ENCODE results near the gene UBE2E3.
"Not testable (repeated sequence)": the region's sequence is repeated elsewhere in the genome, so short reads cannot be mapped to it uniquely, and the experiment has no call there.

UBE2E3 gene

DNA sequence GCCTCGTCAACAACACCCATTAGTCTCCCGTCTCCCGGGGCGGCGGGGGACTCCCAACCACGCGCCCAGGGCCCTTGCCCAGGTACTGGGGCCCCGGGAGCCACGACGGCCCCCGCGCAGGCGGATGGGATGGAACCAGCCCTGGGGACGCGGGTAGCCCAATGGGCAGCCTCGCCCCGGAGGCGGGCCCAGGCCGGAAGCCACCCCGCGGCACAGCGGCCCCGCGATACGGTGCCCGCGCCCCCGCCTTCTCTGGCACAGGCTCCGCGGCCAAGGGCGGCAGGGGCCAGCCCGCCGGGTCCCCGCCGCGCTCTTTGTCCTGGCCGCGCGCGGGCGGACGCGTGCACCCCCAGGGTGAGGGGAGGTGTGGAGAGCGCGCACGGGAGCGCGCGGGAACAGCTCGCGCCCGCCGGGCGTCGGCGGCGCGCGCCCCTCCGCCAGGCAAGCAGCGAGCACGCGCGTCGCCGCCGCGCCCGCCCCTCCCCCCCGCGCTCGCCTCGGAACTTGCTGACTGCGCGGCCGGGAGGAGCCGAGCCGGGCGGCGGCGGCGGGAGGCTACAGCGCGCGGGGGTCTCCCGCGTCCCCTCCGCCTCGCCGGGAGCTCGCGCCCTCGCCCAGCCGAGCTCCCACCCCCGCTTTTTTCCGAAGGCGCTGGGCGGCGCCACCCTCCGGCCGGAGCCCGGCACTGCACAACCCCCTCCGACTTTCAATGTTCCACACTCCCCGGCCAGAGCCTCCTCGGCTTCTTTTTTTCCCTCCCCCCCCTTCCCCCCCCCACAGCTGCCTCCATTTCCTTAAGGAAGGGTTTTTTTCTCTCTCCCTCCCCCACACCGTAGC is at the start of gene UBE2E3:
UBE2E3 (plus strand) TSS at position 500 of the 837 bp plus-strand sequence. CDS start 1,438 bp downstream, outside the sequence.
- DNase-seq, result peak; percentile 50

DNA sequence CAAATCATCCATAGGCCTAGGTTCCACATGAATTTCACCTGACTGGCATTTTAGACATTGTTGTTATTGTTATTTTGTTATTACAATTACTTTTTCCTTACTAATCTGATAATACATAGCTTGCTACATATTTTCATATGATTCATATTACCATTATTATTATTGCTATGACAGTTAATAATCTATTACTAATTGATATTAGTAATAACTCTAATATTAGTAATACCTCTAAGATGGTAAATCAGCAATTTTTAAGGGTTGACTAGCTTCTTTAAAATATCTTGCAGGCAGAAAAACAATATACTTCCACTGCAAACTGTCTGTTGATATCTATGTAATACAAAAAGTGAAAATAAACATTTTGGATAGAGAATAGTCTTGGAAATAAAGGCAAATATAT is 48.6 kb upstream of the UBE2E3 start:
- DNase-seq, result no peak

DNA sequence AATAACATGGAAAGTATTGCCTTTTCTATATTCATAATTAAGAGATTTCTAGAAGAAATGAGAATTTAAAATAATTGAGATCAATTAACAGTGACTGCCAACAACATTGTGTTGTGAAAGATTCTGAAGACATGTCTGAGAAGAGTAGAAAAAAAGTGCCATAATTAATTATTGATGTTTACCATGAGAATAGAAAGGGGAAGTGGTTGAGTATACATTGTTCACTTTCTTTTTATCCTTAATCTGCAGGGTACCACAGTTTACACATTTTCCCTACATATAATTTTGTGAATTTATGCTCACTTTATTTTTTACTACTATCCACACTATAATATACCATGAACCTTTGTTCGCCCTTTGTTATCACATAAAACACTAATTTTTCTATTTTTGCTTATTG is 47.1 kb upstream of the UBE2E3 start:
- DNase-seq, result no peak

DNA sequence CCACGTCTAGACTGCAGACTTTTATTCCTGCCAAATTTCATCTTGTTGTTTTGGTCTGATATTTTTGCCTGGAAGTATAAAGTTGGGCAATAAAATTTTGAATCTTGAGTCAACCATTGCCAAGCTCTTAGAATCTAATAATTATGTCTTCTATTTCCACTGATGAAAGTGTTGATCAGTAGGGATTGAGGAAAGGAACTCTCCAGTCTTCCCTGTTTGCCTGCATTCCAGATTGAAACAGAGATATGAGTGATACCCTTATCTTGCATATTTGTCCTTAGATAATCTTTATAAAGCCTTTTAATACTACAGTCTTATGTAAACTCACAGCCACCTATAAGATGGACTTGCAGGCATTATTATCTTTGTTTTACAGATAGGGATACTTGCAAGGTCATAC is 45.5 kb upstream of the UBE2E3 start:
- DNase-seq, result no peak

DNA sequence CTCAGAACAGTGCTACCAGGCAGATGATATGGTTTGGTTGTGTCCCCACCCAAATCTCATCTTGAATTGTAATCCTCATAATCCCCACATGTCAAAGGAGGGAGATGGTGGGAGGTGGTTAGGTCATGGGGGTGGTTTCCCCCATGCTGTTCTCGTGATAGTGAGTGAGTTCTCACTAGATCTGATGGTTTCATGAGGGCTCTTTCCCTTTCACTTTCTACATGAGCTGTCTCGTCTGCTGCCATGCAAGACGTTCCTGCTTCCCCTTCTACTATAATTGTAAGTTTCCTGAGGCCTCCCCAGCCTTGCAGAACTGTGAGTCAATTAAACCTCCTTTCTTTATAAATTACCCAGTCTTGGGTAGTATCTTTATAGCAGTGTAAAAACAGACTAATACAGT is 42.9 kb upstream of the UBE2E3 start:
- not testable (repeated sequence) for DNase-seq

DNA sequence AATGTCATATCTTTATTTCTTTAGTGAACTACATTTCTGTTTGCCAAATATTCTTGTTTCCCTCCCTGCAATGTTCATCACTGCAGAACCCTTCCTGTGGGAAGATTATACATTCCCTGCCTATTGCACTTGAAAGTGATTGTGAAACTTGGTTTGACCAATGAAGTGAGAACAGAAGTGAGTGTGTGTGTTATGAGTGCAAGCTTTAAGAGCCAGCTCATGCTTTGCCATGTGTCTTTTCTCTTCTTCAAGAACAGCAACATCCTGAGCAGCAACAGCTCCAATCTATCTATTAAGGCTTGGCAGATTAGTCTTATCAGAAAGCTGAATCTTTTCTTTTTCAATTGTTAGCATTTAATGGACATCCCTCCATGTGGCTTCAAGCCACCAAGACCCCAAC is 42.0 kb upstream of the UBE2E3 start:
- DNase-seq, result no peak

DNA sequence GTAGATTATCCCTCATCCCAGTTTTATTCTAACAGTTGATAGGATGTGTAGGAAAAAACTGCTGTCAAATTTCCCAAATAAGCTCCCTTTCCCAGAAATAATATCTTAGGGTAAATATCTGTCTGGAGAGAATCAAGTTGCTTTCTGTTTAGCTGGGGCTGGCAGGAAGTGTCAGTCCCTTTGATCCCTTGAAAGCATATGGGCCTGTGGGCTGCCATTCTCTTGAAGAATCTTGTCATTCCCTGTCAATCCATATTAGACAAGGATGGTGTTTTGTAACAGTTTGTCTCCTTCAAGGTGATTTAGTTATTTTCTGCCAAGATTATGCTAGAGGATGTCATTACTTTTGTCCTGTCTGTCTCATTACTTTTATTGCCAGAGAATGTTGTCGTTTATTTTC is 37.1 kb upstream of the UBE2E3 start:
- DNase-seq, result no peak

DNA sequence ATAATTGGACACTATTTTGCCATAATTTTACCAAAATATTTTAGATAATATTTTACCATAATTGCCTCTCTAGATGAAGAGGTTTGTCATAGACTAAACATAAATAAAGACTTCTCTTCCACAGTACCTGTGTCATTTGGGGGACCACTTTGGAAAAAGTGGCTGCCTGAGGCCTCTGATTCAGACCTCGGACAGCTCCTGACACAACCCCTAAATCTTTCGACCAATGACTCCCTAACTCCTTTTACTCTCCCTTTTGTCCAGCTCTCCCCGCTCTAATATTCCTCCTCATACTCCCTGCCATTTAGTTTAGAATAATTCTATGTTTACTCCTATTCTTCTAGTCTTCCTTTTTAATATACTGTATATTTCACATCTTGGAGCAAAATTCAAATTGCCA is 36.0 kb upstream of the UBE2E3 start:
- no peak for DNase-seq

DNA sequence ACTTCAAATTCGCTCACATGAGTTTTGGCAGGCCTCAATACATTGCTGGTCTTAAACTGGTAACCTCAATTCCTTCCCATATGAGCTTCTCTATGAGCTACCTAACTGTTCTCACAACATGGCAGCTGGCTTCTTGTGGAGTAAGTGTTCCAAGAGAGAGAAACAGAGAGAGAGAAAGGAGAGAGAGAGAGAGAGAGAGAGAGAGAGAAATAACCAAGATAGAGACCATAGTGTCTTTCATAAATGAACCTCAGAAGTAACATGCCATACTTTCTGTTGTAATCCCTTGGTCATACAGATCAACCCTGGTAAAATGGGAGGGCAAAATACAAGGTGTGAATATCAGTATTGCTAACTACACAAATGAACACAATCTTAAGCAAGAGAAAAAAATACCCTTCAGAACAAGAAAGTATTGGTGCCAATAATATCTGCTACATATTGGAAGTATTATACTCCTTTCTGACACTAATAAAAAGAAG is 33.2 kb upstream of the UBE2E3 start:
- no peak for DNase-seq

DNA sequence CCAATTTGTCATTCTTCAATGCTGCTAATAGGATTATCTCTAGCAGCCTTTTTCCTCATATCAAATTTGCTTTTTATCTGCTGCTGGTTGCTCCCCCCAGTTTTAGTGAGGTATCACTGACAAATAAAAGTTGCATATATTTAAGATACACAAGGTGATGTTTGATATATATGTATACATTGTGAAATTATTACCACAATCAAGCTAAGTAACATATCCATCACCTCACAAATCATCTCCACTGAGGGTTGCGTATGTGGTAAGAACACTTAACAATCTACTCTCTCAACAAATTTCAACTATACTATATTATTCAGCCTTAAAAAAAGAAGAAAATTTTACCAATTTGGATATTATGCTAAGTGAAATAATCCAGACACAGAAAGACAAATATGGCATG is 30.5 kb upstream of the UBE2E3 start:
- no peak for DNase-seq

DNA sequence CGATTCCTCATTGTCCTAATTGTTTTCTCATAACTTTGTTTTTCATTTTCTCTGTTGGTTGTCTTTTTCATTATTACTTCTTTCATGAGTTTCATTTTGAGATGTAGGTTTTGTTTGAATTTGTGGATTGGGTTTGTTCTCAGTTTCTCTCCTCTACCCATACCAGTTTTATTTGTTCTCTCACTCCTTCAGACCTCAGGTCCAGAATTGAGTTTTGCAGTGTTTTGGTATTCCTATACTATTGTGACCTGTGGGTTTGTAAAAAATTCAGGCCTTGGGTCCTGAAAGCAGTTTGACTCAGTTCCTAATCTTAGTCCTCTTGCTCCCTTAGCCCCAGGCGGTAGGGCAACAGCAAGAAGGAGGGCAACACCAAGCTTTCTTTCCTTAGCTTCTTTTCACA is 28.3 kb upstream of the UBE2E3 start:
- no peak for DNase-seq

DNA sequence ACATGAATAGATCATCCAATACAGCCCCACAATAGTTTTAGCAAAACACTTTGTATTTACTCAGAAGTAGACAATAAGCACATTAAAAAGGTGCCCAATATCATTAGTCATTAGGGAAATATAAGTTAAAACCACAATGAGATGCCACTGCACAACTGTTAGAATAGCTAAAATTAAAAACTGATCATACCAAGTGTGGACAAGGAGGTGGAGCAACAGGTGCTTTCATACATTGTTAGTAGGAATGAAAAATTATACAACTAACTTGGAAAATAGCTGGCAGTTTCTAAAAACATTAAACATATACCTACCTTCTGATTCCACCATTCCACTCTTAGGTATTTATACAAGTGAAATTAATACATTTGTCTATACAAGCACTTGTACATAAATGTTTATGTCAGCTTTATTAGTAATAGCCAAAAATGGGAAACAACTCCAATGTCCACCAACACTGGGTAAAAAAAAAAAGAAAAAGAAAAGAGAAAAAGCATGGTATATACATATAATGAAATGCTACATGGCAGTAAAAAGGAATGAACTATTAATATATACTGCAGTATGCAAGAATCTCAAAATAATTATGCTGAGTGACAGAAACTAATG is 27.6 kb upstream of the UBE2E3 start:
- DNase-seq, result no peak

DNA sequence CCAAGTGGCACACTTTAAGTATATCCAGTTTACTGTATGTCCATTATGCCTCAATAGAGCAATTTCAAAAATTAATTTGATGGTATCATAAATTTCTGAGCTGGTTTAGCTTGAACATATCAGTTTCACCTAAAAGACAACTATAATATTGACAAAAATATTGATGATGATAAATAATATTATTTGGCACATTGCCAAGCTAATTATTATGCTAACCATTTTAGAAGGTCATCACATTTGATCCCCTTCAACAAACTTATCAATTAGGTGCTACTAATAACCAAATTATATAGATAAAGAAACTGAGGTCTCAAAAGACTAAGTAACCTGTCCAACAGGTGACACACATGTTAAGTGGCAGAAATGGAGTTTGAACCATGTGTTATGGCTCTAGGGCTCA is 26.9 kb upstream of the UBE2E3 start:
- DNase-seq, result no peak

DNA sequence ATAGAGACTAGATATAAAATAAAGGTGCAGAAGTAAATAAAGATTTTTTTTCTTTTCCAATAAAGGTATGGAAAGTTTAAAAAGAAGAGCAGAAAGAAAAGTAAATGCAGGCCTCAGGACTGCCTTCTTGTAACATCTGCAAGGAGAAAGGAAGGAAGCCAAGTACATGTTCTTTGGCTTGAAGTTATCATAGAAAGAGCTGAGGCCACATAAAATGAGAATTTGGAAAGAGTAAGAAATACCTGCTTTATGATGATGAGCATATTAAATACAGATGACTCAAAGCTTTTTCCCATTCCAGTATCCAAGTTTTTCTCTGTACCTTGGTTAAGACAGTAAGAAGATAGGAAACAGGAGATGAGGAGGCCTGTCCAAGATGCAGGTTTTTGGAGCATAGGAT is 25.3 kb upstream of the UBE2E3 start:
- DNase-seq, result no peak

DNA sequence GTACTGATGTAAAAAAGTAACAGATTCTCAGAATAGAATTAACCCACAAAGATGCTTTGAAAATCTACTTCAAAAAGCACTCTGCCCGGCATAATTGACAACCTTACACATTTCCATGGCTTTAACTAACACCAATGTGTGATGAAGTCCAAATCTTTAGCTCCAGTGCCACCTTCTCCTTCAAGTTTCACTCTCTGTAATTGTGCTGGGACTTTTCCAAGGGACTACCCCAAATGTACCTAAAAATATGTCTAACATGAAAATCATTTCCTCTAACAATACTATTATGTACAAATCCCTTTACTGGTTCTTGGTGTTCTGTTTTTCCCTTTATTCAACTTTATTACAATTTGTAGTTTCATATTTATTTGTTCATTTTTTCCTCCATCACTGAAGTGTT is 20.6 kb upstream of the UBE2E3 start:
- DNase-seq, result no peak

DNA sequence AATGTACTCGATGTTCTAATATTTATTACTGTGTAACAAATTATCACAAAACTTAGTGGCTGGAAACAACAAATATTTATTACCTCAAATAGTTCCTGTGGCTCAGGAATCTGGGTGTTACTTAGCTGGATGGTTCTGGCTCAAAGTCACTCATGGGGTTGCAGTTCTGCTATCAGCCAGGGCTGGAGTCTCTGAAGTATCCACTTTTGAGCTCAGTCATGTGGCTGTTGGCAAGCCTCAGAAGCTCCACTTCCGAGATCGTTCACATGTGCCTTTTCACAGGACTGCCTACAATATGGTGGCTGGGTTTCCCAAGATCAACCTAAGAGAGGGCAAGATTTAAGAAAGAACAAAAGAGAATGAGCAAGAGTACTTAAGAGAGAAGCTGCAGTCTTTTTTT is 19.4 kb upstream of the UBE2E3 start:
- no peak for DNase-seq

DNA sequence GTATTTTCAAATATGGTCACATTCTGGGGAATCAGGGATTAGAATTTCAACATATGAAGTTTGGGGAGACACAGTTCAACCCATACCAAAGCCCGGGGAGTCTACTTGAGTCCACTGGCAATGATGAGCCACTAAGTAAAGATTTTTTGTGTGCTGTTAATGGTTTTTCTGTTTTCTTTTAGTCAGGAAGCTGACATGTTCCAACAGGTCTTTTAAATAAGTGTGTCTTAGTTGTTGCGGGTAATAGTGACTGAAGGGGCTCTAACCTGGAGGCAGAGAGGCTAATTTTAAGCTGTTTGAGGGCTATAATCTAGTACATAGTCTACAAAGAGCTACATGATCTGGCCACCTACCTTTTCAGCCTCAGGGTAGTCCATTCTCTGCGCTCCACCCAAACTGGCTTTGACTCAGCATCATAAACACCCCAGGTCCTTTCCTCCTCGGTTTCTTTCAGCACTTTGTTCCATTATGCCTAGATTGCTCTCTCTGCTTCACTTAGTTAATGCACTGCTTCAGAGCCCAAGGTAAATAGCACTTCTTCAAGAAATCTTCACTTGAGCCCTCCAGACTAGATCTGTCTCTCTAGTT is 17.6 kb upstream of the UBE2E3 start:
- no peak for DNase-seq

DNA sequence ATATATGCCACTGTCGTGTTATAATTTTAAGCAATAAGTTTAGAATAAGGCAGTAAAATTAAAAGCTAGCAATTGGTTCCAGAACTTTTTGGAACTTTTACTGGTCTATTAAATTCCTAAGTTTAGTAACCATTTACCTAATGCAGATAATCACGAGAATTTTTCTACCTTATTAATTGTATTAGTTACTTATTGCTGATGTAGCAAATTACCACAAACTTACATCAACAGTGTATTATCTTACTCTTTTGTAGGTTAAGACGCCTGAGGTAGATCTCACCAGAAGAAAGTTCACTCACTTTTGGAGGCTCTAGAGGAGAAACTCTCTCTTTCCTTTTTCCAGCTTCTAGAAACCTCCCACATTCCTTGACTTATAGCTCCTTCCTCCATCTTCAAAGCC is 14.0 kb upstream of the UBE2E3 start:
- no peak for DNase-seq

DNA sequence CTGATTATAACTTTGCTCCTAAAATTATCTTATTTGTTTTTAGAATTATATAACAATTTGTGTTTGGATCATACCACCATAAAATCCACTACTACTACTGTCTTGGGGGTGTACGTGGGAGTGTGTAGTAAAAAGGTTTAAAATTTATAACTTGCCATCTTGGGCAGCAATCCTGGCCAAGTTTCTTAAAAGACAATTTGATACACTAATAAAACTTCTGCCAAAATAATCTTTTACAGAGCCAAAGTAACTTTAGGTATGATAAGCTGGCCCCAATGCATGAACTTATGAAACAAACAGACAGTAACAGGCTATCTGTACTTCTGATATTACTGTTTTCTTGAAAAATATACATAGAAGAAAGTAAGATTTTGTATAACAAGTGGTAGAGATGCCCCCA is 11.3 kb upstream of the UBE2E3 start:
- DNase-seq, result no peak

DNA sequence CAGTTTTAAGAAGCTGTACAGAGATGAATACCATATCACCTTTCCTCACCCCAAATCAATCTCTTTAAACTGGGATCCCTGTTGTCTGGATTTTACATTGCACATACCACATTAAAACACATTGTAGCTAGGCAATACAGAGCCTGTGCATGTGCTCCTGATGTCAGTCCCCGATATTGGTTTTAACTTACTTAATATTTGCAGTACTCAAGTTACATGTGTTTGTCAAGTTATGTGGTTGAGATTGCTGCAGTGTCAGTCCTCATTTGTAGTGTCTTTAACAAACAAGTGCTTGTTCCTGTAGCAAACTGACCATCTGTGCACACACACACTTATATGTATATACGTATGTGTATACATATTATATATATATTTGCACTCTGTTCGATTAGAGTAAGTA is 10.4 kb upstream of the UBE2E3 start:
- no peak for DNase-seq

DNA sequence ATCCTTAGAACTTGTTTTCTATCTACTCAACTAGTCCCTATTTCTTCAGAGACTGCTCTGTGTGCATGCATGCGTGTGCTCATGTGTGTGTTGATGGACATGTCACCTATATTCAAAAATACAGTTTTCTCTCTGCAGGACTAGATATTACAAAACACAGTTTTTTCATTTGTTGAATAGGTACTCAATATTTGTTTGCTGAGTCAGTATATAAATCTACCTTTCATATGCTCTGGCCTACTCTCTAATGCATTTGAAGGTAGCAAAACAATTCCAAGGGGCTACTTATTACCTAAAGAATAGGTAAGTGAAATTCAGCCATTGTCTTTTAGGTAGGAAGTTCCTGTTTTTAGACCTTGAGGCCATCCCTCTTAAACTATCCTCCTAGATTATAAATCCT is 8.6 kb upstream of the UBE2E3 start:
- DNase-seq, result no peak

DNA sequence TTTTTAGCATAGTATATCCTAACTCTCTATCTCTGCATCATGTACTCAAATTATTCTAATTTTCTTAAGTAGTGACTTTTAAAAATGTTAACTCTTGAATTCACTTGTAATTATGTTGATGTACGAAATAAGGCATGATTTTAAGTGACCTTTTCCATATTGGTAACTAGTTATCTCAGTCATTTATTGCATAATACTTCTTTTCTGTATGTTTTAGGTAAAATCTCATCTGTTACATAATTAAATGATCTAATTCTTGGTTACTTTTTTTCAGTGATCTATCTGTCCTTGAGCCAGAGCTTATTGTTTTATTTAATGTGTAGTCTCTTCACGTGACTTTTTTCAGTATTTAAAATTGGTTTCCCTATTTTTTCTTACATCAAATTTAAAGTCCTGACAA is 4.8 kb upstream of the UBE2E3 start:
- DNase-seq, result no peak

DNA sequence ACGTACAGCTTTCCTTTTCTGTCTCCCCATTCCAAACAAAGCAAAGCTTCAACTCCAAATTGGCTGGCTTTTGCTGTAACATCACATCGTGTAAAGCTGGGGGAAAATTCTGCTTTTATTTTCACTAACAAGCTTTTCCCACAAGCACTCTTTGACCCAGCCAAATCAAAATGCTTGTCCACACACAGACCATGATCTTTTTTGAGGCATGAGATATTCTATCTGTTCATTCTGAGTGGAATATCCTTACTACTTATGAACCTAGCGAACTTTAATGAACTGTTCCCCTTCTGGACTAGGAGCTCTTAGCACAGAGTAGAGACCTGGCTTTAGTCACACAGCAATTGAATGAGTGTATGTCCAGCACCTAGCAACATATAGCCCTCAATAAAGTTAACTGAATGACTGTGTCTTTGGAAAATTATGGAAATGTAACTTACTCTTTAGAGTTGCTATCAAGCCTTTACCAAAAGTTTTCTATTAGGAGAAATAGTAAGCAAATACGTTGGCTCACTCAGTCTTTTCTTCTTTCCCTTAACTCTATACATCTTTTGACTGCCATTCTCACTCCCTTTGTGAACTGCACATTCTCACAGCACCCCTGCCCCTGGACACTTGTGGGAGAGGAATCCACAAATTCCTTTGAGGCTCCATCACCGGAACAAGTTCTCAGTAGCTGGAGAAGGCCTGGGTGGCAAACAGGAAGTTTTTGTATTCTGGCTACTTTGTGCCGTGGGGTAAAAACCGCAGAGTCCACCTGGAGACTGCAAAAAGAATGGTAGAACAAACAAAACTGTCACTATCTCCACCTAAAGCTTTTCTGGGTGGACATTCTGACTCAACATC is 1.3 kb upstream of the UBE2E3 start:
- no peak for DNase-seq

All from NCI-H2107 (cell line).